Activated T-cell treated with anti-CD3 and anti-CD28 coated beads, Interleukin-2, amount 50 U/mL, for 72 hours (primary cell): ENCODE data around the gene TMEM106C. TPM values are rescaled to one million over a fixed set of nuclear protein-coding genes. Genes with fewer than 3 reads are reported as not detected.

ENCODE experiments used
- ATAC-seq, 2 donors: fragments of 150-1000 bp; cut with Tn5 transposase; replicated peaks in 1 of 2; 2 replicates each; pipeline ENCODE4 v1.10.0; 2021; ENCODE audit warnings: moderate library complexity in 2 of 2, mild to moderate bottlenecking in 1 of 2
- DNase-seq, 2 donors: peaks; one replicate each; pipeline ENCODE4 v3.0.0; 2021 to 2022; ENCODE audit warnings: mixed read lengths in 1 of 2
- H3K27ac Mint-ChIP-seq: one replicate; pipeline ENCODE4 v1.8.0; 2022; ENCODE audit warnings: mild to moderate bottlenecking, moderate library complexity, mixed read lengths
- H3K27me3 Mint-ChIP-seq: one replicate; pipeline ENCODE4 v1.8.0; 2022; ENCODE audit warnings: low read depth, mixed read lengths
- H3K36me3 Mint-ChIP-seq, 2 donors: one replicate each; pipeline ENCODE4 v1.8.0; 2022; ENCODE audit warnings: mixed read lengths in 2 of 2, mild to moderate bottlenecking in 1 of 2; ENCODE audit not compliant: insufficient read depth in 2 of 2
- H3K4me1 Mint-ChIP-seq: one replicate; pipeline ENCODE4 v1.8.0; 2022; ENCODE audit warnings: low read depth, mixed read lengths
- H3K4me3 Mint-ChIP-seq, 2 donors: one replicate each; pipeline ENCODE4 v1.8.0; 2022; ENCODE audit warnings: mild to moderate bottlenecking in 2 of 2, mixed read lengths in 2 of 2, moderate library complexity in 2 of 2
- H3K9me3 Mint-ChIP-seq, 2 donors: one replicate each; pipeline ENCODE4 v1.8.0; 2022; ENCODE audit warnings: mixed read lengths in 2 of 2
- total RNA-seq, 2 donors: library from RNA; stranded (reverse); gene quantifications; one replicate each; pipeline ENCODE4 v1.2.3, GENCODE V29; 2022

TMEM106C gene
- total RNA-seq, 2 donors from 2014 or later, result 124 to 149 TPM

GRCh38 chr12:47986291-47986660 lies 22.9 kb downstream of the TMEM106C start:
- Mint-ChIP-seq H3K9me3 (no peaks in the 10 kb centered on the region), H3K4me1 (peaks cover 18% of the 10 kb centered on the region), H3K4me3 (no peak overlapping the region), H3K27me3 (peaks cover 2% of the 10 kb centered on the region), H3K36me3 (no peaks in the 10 kb centered on the region), H3K27ac (no peak overlapping the region)
- ATAC-seq (no peak), DNase-seq (no peak)

GRCh38 chr12:47986832-47987231 lies 23.4 kb downstream of the TMEM106C start:
- H3K4me1 Mint-ChIP-seq, result peaks cover 18% of the 10 kb centered on the region
- no peak overlapping the region for H3K27ac Mint-ChIP-seq
- H3K27me3 Mint-ChIP-seq, result peaks cover 7% of the 10 kb centered on the region
- no peaks in the 10 kb centered on the region for H3K36me3 Mint-ChIP-seq
- H3K4me3 Mint-ChIP-seq, result no peak overlapping the region
- no peak for DNase-seq
- H3K9me3 Mint-ChIP-seq, result no peaks in the 10 kb centered on the region
- ATAC-seq, result no peak

GRCh38 chr12:47987411-47988072 lies 24.1 kb downstream of the TMEM106C start:
- Mint-ChIP-seq H3K4me3 (no peak overlapping the region), H3K36me3 (no peaks in the 10 kb centered on the region), H3K4me1 (peaks cover 18% of the 10 kb centered on the region), H3K27me3 (peaks cover 14% of the 10 kb centered on the region), H3K9me3 (no peaks in the 10 kb centered on the region), H3K27ac (no peak overlapping the region)
- ATAC-seq (no peak), DNase-seq (no peak)

- H3K4me1 Mint-ChIP-seq, result peaks cover 18% of the 10 kb centered on the region
- H3K9me3 Mint-ChIP-seq, result no peaks in the 10 kb centered on the region
- H3K4me3 Mint-ChIP-seq, result no peak overlapping the region
- no peak for DNase-seq
- no peak overlapping the region for H3K27ac Mint-ChIP-seq
- peaks cover 22% of the 10 kb centered on the region for H3K27me3 Mint-ChIP-seq
- ATAC-seq, result no peak
- H3K36me3 Mint-ChIP-seq, result no peaks in the 10 kb centered on the region
Observed at GRCh38 chr12:47988073-47989022, 25.0 kb downstream of the TMEM106C start.

- Mint-ChIP-seq H3K4me1 (peaks cover 18% of the 10 kb centered on the region), H3K9me3 (no peaks in the 10 kb centered on the region), H3K4me3 (no peak overlapping the region), H3K27me3 (peaks cover 28% of the 10 kb centered on the region), H3K27ac (no peak overlapping the region), H3K36me3 (no peaks in the 10 kb centered on the region)
- no peak for DNase-seq
- ATAC-seq, result no peak
Observed at GRCh38 chr12:47989023-47989417, 25.6 kb downstream of the TMEM106C start.

- no peak for ATAC-seq
- H3K27me3 Mint-ChIP-seq, result peaks cover 30% of the 10 kb centered on the region
Observed at GRCh38 chr12:47989666-47990065, 26.3 kb downstream of the TMEM106C start.

GRCh38 chr12:47990351-47991105 lies 27.1 kb downstream of the TMEM106C start:
- peak; percentile 97 for ATAC-seq
- Mint-ChIP-seq H3K36me3 (no peaks in the 10 kb centered on the region), H3K4me3 (peak overlapping the region; percentile 10 to 16)

More at GRCh38 chr12:47989666-47990065, 26.3 kb downstream of the TMEM106C start:
- Mint-ChIP-seq H3K36me3 (no peaks in the 10 kb centered on the region), H3K4me3 (peak overlapping the region in 1 of 2 donors; percentile 10), H3K27ac (no peak overlapping the region), H3K4me1 (peaks cover 18% of the 10 kb centered on the region), H3K9me3 (no peaks in the 10 kb centered on the region)
- no peak for DNase-seq

GRCh38 chr12:47991106-47992061 lies 28.0 kb downstream of the TMEM106C start:
- DNase-seq, result no peak
- Mint-ChIP-seq H3K4me1 (peaks cover 18% of the 10 kb centered on the region), H3K27ac (no peak overlapping the region), H3K9me3 (no peaks in the 10 kb centered on the region), H3K27me3 (peaks cover 44% of the 10 kb centered on the region), H3K4me3 (no peak overlapping the region), H3K36me3 (no peaks in the 10 kb centered on the region)
- ATAC-seq, result no peak

More at GRCh38 chr12:47990351-47991105, 27.1 kb downstream of the TMEM106C start:
- no peak overlapping the region for H3K27ac Mint-ChIP-seq
- peaks cover 18% of the 10 kb centered on the region for H3K4me1 Mint-ChIP-seq
- peak; percentile 68 to 72 for DNase-seq
- no peaks in the 10 kb centered on the region for H3K9me3 Mint-ChIP-seq
- peaks cover 39% of the 10 kb centered on the region for H3K27me3 Mint-ChIP-seq

- Mint-ChIP-seq H3K27me3 (peaks cover 46% of the 10 kb centered on the region), H3K27ac (no peak overlapping the region), H3K36me3 (no peaks in the 10 kb centered on the region), H3K4me1 (peaks cover 18% of the 10 kb centered on the region), H3K4me3 (no peak overlapping the region), H3K9me3 (no peaks in the 10 kb centered on the region)
- DNase-seq, result no peak
- no peak for ATAC-seq
Observed at GRCh38 chr12:47992776-47993175, 29.4 kb downstream of the TMEM106C start.

- Mint-ChIP-seq H3K27me3 (peaks cover 53% of the 10 kb centered on the region), H3K36me3 (no peaks in the 10 kb centered on the region), H3K27ac (no peak overlapping the region), H3K4me3 (no peak overlapping the region), H3K4me1 (peaks cover 18% of the 10 kb centered on the region), H3K9me3 (no peaks in the 10 kb centered on the region)
- DNase-seq, result no peak
- no peak for ATAC-seq
Observed at GRCh38 chr12:47993491-47993890, 30.1 kb downstream of the TMEM106C start.

GRCh38 chr12:47995981-47996401 lies 32.6 kb downstream of the TMEM106C start:
- H3K4me3 Mint-ChIP-seq, result no peak overlapping the region
- peaks cover 5% of the 10 kb centered on the region for H3K4me1 Mint-ChIP-seq
- no peaks in the 10 kb centered on the region for H3K9me3 Mint-ChIP-seq
- H3K27ac Mint-ChIP-seq, result no peak overlapping the region
- no peaks in the 10 kb centered on the region for H3K36me3 Mint-ChIP-seq
- DNase-seq (no peak), ATAC-seq (no peak)
- peaks cover 78% of the 10 kb centered on the region for H3K27me3 Mint-ChIP-seq

GRCh38 chr12:47997321-47997720 lies 33.9 kb downstream of the TMEM106C start:
- H3K4me3 Mint-ChIP-seq, result no peak overlapping the region
- DNase-seq (no peak), ATAC-seq (no peak)
- no peak overlapping the region for H3K27ac Mint-ChIP-seq
- H3K4me1 Mint-ChIP-seq, result peaks cover 17% of the 10 kb centered on the region
- H3K36me3 Mint-ChIP-seq, result no peaks in the 10 kb centered on the region
- H3K27me3 Mint-ChIP-seq, result peaks cover 78% of the 10 kb centered on the region
- H3K9me3 Mint-ChIP-seq, result no peaks in the 10 kb centered on the region
